Measurements from ENCODE around the gene ZNF574. TPM values are rescaled to one million over a fixed set of nuclear protein-coding genes. Genes with fewer than 3 reads are reported as not detected.

Gene ZNF574
- total RNA-seq, 1 experiment from 2014 or later = 15.7 TPM

GRCh38 chr19:42079886-42080763, 4.2 kb downstream of the ZNF574 start:
- ChIA-PET POLR2A (no interaction called here), CTCF (no interaction called here)
- Histone ChIP-seq H3K27ac (ENCODE audit: low read length) (no peak overlapping the region), H3K36me3 (ENCODE audit: control insufficient read depth, insufficient read depth, low read length) (peaks cover 2% of the 10 kb centered on the region; the same call in 1 of the 2 replicates), H3K9me3 (ENCODE audit: control insufficient read depth, insufficient read depth, low read depth, low read length) (no peaks in the 10 kb centered on the region), H3K4me1 (ENCODE audit: control insufficient read depth, insufficient read depth, low read length) (no peaks in the 10 kb centered on the region; the same call in 1 of the 2 replicates), H3K4me3 (ENCODE audit: low read depth in 2 of 2, low read length in 2 of 2) (no peak overlapping the region), H3K27me3 (ENCODE audit: control insufficient read depth, insufficient read depth, low read length) (no peaks in the 10 kb centered on the region)
- BruUV-seq (replicated peaks) = no TSS peak
- ATAC-seq (no peak), DNase-seq (ENCODE audit: low read depth, low spot score) (no peak)
- in situ Hi-C loops (cut with HindIII; ENCODE audit: low pct_unique_long_range_greater_than_20kb, low sequenced_read_pairs) (no loop called here), intact Hi-C loops (cut with micrococcal nuclease; ENCODE audit: unreplicated experiment) (no loop called here)
- no peak for TF ChIP-seq SIN3A (IDR thresholded peaks at IDR 0.05; ENCODE audit: borderline replicate concordance, insufficient read depth, low read depth, low read length)
- no peak for TF ChIP-seq POLR2AphosphoS5 (IDR thresholded peaks at IDR 0.05; ENCODE audit: low read depth, low read length)
- TF ChIP-seq CTCF (IDR thresholded peaks at IDR 0.05) = no peak
- TF ChIP-seq REST (IDR thresholded peaks at IDR 0.05; ENCODE audit: insufficient read depth in 1 of 2, low read depth in 2 of 2, low read length in 1 of 2) = no peak
- no peak for TF ChIP-seq TCF7L2 (IDR thresholded peaks at IDR 0.05; ENCODE audit: low read depth, low read length)

- Histone ChIP-seq H3K27ac (ENCODE audit: low read length) (no peak overlapping the region), H3K27me3 (ENCODE audit: control insufficient read depth, insufficient read depth, low read length) (no peaks in the 10 kb centered on the region), H3K9me3 (ENCODE audit: control insufficient read depth, insufficient read depth, low read depth, low read length) (no peaks in the 10 kb centered on the region), H3K4me1 (ENCODE audit: control insufficient read depth, insufficient read depth, low read length) (no peaks in the 10 kb centered on the region; the same call in 1 of the 2 replicates), H3K36me3 (ENCODE audit: control insufficient read depth, insufficient read depth, low read length) (peaks cover 2% of the 10 kb centered on the region; the same call in 1 of the 2 replicates), H3K4me3 (ENCODE audit: low read depth in 2 of 2, low read length in 2 of 2) (no peak overlapping the region)
- ChIA-PET CTCF (interaction anchor here (0.5 kb wide), 1 partner anchor 63 kb away, joined by 3 read pairs; no protein-coding TSS in a partner anchor), POLR2A (no interaction called here)
- in situ Hi-C loops (cut with HindIII; ENCODE audit: low pct_unique_long_range_greater_than_20kb, low sequenced_read_pairs) (no loop called here), intact Hi-C loops (cut with micrococcal nuclease; ENCODE audit: unreplicated experiment) (no loop called here)
- TF ChIP-seq TCF7L2 (IDR thresholded peaks at IDR 0.05; ENCODE audit: low read depth, low read length) = no peak
- no peak for TF ChIP-seq SIN3A (IDR thresholded peaks at IDR 0.05; ENCODE audit: borderline replicate concordance, insufficient read depth, low read depth, low read length)
- no peak for TF ChIP-seq REST (IDR thresholded peaks at IDR 0.05; ENCODE audit: insufficient read depth in 1 of 2, low read depth in 2 of 2, low read length in 1 of 2)
- no peak for TF ChIP-seq CTCF (IDR thresholded peaks at IDR 0.05)
- no peak for TF ChIP-seq POLR2AphosphoS5 (IDR thresholded peaks at IDR 0.05; ENCODE audit: low read depth, low read length)
- BruUV-seq (replicated peaks) = no TSS peak
- no peak for ATAC-seq
- no peak for DNase-seq (ENCODE audit: low read depth, low spot score)
These were observed 4.9 kb downstream of the ZNF574 start for GRCh38 chr19:42080764-42081375.
